ENCODE results near the gene ANKS6.
A peak's percentile ranks its signal among the peaks of the same experiment; 100 is the strongest.

ANKS6 gene

GRCh38 chr9:98815391-98815951 is 19.1 kb upstream of the ANKS6 start:
- no peak for DNase-seq (ENCODE audit: low read depth in 2 of 2)

- no peak for DNase-seq (ENCODE audit: low read depth in 2 of 2)
Measured at GRCh38 chr9:98811051-98811650, 14.8 kb upstream of the ANKS6 start.

GRCh38 chr9:98810102-98810842 is 13.9 kb upstream of the ANKS6 start:
- DNase-seq (ENCODE audit: low read depth in 2 of 2), result no peak

GRCh38 chr9:98809311-98810101 is 13.2 kb upstream of the ANKS6 start:
- DNase-seq (ENCODE audit: low read depth in 2 of 2), result no peak

GRCh38 chr9:98808875-98809274 is 12.5 kb upstream of the ANKS6 start:
- DNase-seq (ENCODE audit: low read depth in 2 of 2), result no peak

GRCh38 chr9:98808411-98808815 is 12.1 kb upstream of the ANKS6 start:
- DNase-seq (ENCODE audit: low read depth in 2 of 2), result no peak

GRCh38 chr9:98807814-98808195 is 11.4 kb upstream of the ANKS6 start:
- no peak for DNase-seq (ENCODE audit: low read depth in 2 of 2)

GRCh38 chr9:98807070-98807813 is 10.9 kb upstream of the ANKS6 start, which contains the start of gene GALNT12:
GALNT12 (plus strand) TSS chr9:98807670; CDS start chr9:98807699, 29 bp downstream.
- peak; percentile 20 to 34 for DNase-seq (ENCODE audit: low read depth in 2 of 2)

GRCh38 chr9:98806394-98807035 is 10.2 kb upstream of the ANKS6 start:
- no peak for DNase-seq (ENCODE audit: low read depth in 2 of 2)

GRCh38 chr9:98805506-98806272 is 9.3 kb upstream of the ANKS6 start:
- DNase-seq (ENCODE audit: low read depth in 2 of 2), result no peak

GRCh38 chr9:98804083-98804482 is 7.7 kb upstream of the ANKS6 start:
- DNase-seq (ENCODE audit: low read depth in 2 of 2), result no peak

GRCh38 chr9:98801969-98802371 is 5.6 kb upstream of the ANKS6 start:
- no peak for DNase-seq (ENCODE audit: low read depth in 2 of 2)

- DNase-seq (ENCODE audit: low read depth in 2 of 2), result no peak
Measured at GRCh38 chr9:98801561-98801960, 5.2 kb upstream of the ANKS6 start.

- no peak for DNase-seq (ENCODE audit: low read depth in 2 of 2)
Measured at GRCh38 chr9:98798254-98798653, 1.9 kb upstream of the ANKS6 start.

GRCh38 chr9:98797491-98797890 is 1.1 kb upstream of the ANKS6 start:
- no peak for DNase-seq (ENCODE audit: low read depth in 2 of 2)

- DNase-seq (ENCODE audit: low read depth in 2 of 2), result no peak
Measured at GRCh38 chr9:98795970-98796363, 388 bp downstream of the ANKS6 start.

- no peak for DNase-seq (ENCODE audit: low read depth in 2 of 2)
Measured at GRCh38 chr9:98795295-98795955, 930 bp downstream of the ANKS6 start.

GRCh38 chr9:98794802-98795201 is 1.6 kb downstream of the ANKS6 start:
- no peak for DNase-seq (ENCODE audit: low read depth in 2 of 2)

GRCh38 chr9:98793031-98793430 is 3.3 kb downstream of the ANKS6 start:
- DNase-seq (ENCODE audit: low read depth in 2 of 2), result no peak

Measured in stimulated activated CD8-positive, alpha-beta memory T cell treated with anti-CD3 and anti-CD28 coated beads, Interleukin-7, amount 100 ng/mL, for 1 hour (primary cell).